Hematopoietic multipotent progenitor cell treated with erythropoietin and hydrocortisone succinate and interleukin-3 and kit ligand, for 6 days (in vitro differentiated cells): ENCODE data around the gene CCDC172.
A peak's percentile ranks its signal among the peaks of the same experiment; 100 is the strongest.

Experiments
- DNase-seq: peaks from one replicate; pipeline ENCODE4 v3.0.0-alpha.2; 2015

Gene CCDC172

GRCh38 chr10:116324227-116324950, at the start of gene CCDC172:
TSS of gene CCDC172 (plus strand) at chr10:116324448. CDS start at chr10:116325012, 564 bp downstream.
- no peak for DNase-seq

- DNase-seq = no peak
Measured at GRCh38 chr10:116276981-116277380, 47.3 kb upstream of the CCDC172 start.

GRCh38 chr10:116278846-116279245, 45.4 kb upstream of the CCDC172 start:
- no peak for DNase-seq

- no peak for DNase-seq
Measured at GRCh38 chr10:116281775-116282174, 42.5 kb upstream of the CCDC172 start.

GRCh38 chr10:116286626-116287200, 37.5 kb upstream of the CCDC172 start:
- no peak for DNase-seq

- DNase-seq = peak; percentile 62
Measured at GRCh38 chr10:116287906-116288501, 36.2 kb upstream of the CCDC172 start.

GRCh38 chr10:116289652-116290051, 34.6 kb upstream of the CCDC172 start:
- DNase-seq = no peak

GRCh38 chr10:116292493-116292892, 31.8 kb upstream of the CCDC172 start:
- no peak for DNase-seq

- DNase-seq = no peak
Measured at GRCh38 chr10:116296291-116296721, 27.9 kb upstream of the CCDC172 start.

GRCh38 chr10:116298586-116298985, 25.7 kb upstream of the CCDC172 start:
- no peak for DNase-seq

GRCh38 chr10:116300542-116300941, 23.7 kb upstream of the CCDC172 start:
- DNase-seq = no peak

- no peak for DNase-seq
Measured at GRCh38 chr10:116304923-116305322, 19.3 kb upstream of the CCDC172 start.

GRCh38 chr10:116306847-116307246, 17.4 kb upstream of the CCDC172 start:
- no peak for DNase-seq

- DNase-seq = no peak
Measured at GRCh38 chr10:116307455-116307854, 16.8 kb upstream of the CCDC172 start.

GRCh38 chr10:116311016-116311415, 13.2 kb upstream of the CCDC172 start:
- DNase-seq = no peak

- no peak for DNase-seq
Measured at GRCh38 chr10:116311706-116312490, 12.3 kb upstream of the CCDC172 start.

- no peak for DNase-seq
Measured at GRCh38 chr10:116312548-116312947, 11.7 kb upstream of the CCDC172 start.

- DNase-seq = peak; percentile 1
Measured at GRCh38 chr10:116316503-116316902, 7.7 kb upstream of the CCDC172 start.

- no peak for DNase-seq
Measured at GRCh38 chr10:116324951-116325635, 845 bp downstream of the CCDC172 start.

- DNase-seq = no peak
Measured at GRCh38 chr10:116325987-116326386, 1.7 kb downstream of the CCDC172 start.

- no peak for DNase-seq
Measured at GRCh38 chr10:116329153-116329552, 4.9 kb downstream of the CCDC172 start.

- DNase-seq = no peak
Measured at GRCh38 chr10:116331815-116332214, 7.6 kb downstream of the CCDC172 start.

GRCh38 chr10:116336866-116337265, 12.6 kb downstream of the CCDC172 start:
- DNase-seq = no peak
